ENCODE results near the gene MYO9B.
A peak's percentile ranks its signal among the peaks of the same experiment; 100 is the strongest.
"Not testable (repeated sequence)": the region's sequence is repeated elsewhere in the genome, so short reads cannot be mapped to it uniquely, and the experiment has no call there.

The MYO9B gene

GRCh38 chr19:17164639-17165038 lies 89.1 kb downstream of the MYO9B start:
- H3K4me3 ChIP-seq (ENCODE audit: low read depth, low read length), result no peak overlapping the region
- DNase-seq (ENCODE audit: low read depth), result no peak

GRCh38 chr19:17165715-17166114 lies 90.1 kb downstream of the MYO9B start:
- no peak overlapping the region for H3K4me3 ChIP-seq (ENCODE audit: low read depth, low read length)
- DNase-seq (ENCODE audit: low read depth), result no peak

DNA sequence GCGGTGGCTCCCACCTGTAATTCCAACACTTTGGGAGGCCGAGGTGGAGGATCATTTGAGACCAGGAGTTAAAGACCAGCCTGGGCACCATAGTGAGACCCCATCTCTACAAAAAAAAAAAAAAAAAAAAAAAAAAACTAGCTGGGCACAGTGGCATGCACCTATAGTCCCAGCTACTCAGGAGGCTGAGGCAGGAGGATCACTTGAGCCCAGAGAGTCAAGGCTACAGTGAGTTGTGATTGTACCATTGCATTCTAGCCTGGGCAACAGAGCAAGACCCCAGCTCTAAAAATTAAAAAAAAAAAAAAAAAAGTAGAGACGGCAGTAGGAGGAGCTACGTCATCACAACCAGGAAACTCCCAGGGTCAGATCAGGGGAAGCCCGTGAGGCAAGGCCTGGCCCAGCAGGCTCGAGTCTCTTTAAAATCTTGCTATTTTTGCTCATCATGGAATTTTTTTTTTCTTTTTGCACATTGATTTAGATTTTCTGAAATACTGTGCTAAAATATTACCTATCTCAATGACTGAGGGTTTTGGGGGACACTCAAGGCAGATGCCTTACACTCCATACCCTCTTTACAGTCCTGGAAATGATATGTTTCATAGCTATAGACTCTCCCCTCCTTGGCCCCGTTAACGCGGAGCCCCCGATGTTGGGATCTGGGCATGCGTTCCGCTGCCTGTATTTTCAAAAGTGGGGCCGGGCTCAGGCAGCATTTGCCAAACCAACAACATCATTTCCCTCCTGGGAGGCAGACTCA lies 95.1 kb downstream of the MYO9B start:
- H3K4me3 ChIP-seq (ENCODE audit: low read depth, low read length), result no peak overlapping the region
- DNase-seq (ENCODE audit: low read depth), result no peak

DNA sequence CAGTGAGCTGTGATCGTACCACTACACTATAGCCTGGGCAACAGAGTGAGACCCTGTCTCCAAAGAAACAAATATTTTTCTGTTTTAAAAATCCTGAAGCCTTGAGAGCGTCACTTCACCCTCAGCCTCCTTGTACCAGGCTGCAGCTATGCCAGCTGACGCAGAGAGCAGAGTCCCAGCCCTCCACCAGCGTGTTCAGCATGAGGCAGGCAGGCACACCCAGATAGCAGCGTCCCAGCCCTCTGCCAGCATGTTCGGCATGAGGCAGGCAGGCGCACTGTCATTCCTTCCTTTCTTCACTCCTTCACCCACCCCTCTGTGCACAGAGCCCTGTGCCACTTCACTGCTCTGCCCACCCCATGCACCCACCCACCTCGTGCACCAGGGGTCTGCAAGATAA lies 96.3 kb downstream of the MYO9B start:
- DNase-seq (ENCODE audit: low read depth), result no peak
- no peak overlapping the region for H3K4me3 ChIP-seq (ENCODE audit: low read depth, low read length)

DNA sequence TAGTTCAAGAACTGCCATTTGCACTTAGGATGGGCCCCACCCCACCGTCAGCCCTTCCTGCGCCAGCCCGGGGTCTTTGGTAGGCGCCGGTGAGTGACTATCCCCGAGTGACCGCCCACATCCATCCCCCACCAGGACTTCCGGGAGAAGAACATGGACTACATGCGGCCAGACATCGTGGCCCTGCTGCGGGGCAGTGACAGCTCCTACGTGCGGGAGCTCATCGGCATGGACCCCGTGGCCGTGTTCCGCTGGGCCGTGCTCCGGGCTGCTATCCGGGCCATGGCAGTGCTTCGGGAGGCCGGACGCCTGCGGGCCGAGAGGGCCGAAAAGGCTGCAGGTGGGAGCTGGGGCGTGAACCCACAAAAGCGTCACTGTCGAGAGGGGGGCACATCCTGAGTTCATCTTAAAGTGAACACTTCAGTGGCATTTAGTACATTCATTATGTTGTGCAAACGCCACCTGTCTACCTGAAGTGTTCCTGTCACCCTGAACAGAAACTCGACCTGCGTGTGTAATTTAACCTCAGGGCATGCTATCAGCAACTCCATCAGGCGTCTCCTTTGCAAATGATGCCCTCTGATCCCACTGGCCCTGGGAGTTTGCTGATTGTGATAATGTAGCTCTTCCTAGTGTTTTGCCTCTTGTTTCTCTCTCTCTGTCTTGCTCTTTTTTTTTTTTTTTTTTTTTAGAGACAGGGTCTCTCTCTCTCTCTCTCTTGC lies 97.2 kb downstream of the MYO9B start:
- no peak for DNase-seq (ENCODE audit: low read depth)
- H3K4me3 ChIP-seq (ENCODE audit: low read depth, low read length), result no peak overlapping the region

- H3K4me3 ChIP-seq (ENCODE audit: low read depth, low read length), result no peak overlapping the region
- DNase-seq (ENCODE audit: low read depth), result no peak
Observed at GRCh38 chr19:17178291-17178690, 102.7 kb downstream of the MYO9B start.

DNA sequence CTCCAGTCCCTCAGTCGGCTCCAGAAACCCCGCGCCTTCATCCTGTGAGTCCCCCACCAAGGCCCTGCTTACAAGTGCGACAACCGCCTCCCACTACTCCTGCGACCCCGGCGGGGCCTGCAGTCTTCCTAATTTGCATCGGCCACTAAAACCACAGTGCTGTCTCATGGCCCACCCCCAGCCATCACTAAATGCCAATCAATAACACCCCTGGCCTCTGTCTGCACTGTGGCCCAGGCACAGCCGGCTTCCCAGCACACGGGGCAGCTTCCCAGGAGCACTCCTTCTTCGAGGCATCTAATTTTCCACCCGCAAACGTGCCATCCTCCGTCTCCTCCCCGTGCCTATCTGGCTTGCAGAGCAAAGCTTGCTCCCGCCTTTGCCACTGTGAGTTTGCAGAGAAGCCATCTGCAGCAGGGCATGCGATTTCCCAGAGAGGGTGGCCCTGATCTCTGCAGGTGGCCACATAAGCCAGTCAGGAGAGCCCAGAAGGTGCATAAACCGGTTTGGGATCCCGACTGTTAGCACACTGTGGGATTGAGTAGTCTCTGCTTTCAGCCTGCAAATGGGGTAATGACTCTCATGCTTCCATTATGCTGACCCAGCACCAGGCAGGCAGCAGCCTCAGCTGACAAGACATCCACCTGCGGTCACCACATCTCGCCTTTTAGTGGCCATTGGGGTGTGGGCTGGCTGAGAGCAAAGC lies 105.6 kb downstream of the MYO9B start:
- H3K4me3 ChIP-seq (ENCODE audit: low read depth, low read length), result no peak overlapping the region
- DNase-seq (ENCODE audit: low read depth), result no peak

DNA sequence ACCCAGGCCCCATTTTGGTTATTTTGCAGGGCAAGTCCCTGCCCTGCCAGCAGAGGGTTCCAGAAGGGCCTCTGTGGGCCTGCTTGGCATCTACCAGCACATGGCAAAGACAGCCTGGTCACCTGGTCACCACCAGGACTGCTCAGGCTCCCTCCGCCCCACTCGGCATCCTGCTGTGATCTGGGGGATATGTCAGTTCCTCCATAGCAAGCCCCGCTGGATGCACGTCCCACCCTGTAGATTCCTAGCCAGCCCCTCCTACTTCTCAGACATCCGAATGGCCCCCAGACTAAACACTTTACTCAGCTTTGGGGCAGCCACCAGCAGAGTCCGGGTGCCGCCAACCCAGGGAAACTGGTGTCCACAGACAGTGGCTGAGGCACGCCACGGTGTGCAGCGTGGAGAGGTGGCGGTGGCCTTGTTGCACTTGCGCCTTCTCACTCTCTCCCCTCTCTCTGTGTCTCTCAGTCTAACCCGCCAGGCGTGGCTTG lies 107.7 kb downstream of the MYO9B start:
- DNase-seq (ENCODE audit: low read depth), result no peak
- H3K4me3 ChIP-seq (ENCODE audit: low read depth, low read length), result no peak overlapping the region

- peak; percentile 19 for DNase-seq (ENCODE audit: low read depth)
- H3K4me3 ChIP-seq (ENCODE audit: low read depth, low read length), result no peak overlapping the region
Observed at GRCh38 chr19:17183858-17184321, 108.3 kb downstream of the MYO9B start.

- no peak overlapping the region for H3K4me3 ChIP-seq (ENCODE audit: low read depth, low read length)
- no peak for DNase-seq (ENCODE audit: low read depth)
Observed at GRCh38 chr19:17184371-17184841, 108.8 kb downstream of the MYO9B start.

DNA sequence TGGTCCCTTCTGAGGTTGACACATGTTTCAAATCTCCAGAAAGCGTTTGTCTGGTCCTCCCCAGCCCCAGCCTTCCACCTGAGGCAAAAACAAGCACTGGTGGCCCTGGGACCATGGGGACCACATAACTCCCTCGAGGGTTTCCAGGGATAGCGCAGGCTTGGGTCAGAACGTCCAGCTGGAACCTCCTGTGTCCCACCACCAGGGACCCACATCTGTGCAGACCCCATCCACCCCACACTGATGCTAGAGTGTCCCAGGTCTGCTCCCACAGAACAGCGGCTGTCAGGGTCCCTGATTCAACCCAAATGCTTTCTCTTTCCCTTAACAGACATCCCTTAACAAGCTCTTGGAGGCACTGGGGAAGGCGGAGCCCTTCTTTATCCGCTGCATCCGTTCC lies 110.0 kb downstream of the MYO9B start:
- DNase-seq (ENCODE audit: low read depth), result no peak
- H3K4me3 ChIP-seq (ENCODE audit: low read depth, low read length), result no peak overlapping the region

- H3K4me3 ChIP-seq (ENCODE audit: low read depth, low read length); DNase-seq (ENCODE audit: low read depth): not testable (repeated sequence)
Observed at GRCh38 chr19:17191736-17192135, 116.2 kb downstream of the MYO9B start.

DNA sequence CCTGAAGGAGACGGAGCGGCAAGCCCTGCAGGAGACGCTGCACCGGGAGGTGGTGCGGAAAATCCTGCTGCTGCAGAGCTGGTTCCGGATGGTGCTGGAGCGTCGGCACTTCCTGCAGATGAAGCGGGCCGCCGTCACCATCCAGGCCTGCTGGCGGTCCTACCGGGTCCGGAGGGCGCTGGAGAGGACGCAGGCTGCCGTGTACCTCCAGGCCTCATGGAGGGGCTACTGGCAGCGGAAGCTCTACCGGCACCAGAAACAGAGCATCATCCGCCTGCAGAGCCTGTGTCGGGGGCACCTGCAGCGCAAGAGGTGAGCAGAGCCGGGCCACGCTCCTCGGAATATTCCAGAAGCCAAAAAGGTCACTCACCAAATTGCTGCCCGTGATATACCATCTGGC lies 117.2 kb downstream of the MYO9B start:
- no peak for DNase-seq (ENCODE audit: low read depth)
- no peak overlapping the region for H3K4me3 ChIP-seq (ENCODE audit: low read depth, low read length)

DNA sequence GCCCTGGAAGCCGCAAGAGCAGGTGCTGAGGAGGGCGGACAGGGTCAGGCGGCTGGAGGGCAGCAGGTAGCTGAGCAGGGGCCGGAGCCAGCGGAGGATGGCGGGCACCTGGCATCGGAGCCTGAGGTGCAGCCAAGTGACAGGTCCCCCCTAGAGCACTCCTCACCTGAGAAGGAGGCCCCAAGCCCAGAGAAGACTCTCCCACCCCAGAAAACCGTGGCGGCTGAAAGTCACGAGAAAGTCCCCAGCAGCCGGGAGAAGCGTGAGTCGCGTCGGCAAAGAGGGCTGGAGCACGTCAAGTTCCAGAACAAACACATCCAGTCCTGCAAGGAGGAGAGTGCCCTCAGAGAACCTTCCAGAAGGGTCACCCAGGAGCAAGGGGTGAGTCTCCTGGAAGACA lies 119.0 kb downstream of the MYO9B start:
- H3K4me3 ChIP-seq (ENCODE audit: low read depth, low read length), result no peak overlapping the region
- DNase-seq (ENCODE audit: low read depth), result no peak

DNA sequence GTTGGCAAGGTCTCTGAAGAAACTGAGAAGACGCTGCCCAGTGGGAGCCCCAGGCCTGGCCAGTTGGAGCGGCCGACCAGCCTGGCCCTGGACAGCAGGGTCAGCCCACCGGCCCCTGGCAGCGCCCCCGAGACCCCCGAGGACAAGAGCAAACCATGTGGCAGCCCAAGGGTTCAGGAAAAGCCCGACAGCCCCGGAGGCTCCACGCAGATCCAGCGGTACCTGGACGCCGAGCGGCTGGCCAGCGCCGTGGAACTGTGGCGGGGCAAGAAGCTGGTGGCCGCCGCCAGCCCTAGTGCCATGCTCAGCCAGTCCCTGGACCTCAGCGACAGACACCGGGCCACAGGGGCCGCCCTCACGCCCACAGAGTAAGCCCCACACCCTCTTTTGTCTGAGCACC lies 119.5 kb downstream of the MYO9B start:
- H3K4me3 ChIP-seq (ENCODE audit: low read depth, low read length), result no peak overlapping the region
- no peak for DNase-seq (ENCODE audit: low read depth)

- DNase-seq (ENCODE audit: low read depth), result no peak
Observed at GRCh38 chr19:17196610-17197009, 121.0 kb downstream of the MYO9B start.

GRCh38 chr19:17197666-17198065 lies 122.1 kb downstream of the MYO9B start:
- H3K4me3 ChIP-seq (ENCODE audit: low read depth, low read length), result no peak overlapping the region
- no peak for DNase-seq (ENCODE audit: low read depth)

More at GRCh38 chr19:17196610-17197009, 121.0 kb downstream of the MYO9B start:
- no peak overlapping the region for H3K4me3 ChIP-seq (ENCODE audit: low read depth, low read length)

DNA sequence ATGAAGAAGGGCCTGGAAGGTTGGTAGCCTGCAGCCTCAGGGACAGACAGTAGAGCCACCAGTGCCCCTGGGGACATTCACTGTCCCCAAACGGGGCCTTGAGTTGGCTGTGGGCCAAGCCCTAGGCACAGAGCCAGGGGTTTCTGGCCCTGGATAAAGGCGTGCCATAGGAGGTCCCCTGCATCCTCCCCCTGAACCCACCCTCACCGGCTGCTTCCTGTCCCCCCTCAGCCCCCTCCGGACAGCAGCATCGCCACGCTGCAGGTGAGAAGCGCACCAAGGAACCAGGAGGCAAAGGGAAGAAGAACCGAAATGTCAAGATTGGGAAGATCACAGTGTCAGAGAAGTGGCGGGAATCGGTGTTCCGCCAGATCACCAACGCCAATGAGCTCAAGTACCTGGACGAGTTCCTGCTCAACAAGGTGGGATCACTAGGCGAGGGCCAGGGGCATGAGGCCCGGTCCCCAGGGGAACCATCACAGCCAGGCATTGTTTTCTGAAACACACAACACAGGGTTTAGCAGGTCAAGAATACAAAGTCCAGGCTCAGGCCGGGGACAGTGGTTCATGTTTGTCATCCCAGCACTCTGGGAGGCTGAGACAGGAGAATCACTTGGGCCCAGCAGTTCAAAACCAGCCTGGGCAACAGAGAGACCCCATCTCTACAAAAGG lies 125.0 kb downstream of the MYO9B start:
- DNase-seq (ENCODE audit: low read depth), result no peak
- H3K4me3 ChIP-seq (ENCODE audit: low read depth, low read length), result no peak overlapping the region

- DNase-seq (ENCODE audit: low read depth), result no peak
- no peak overlapping the region for H3K4me3 ChIP-seq (ENCODE audit: low read depth, low read length)
Observed at GRCh38 chr19:17202249-17202648, 126.7 kb downstream of the MYO9B start.

DNA sequence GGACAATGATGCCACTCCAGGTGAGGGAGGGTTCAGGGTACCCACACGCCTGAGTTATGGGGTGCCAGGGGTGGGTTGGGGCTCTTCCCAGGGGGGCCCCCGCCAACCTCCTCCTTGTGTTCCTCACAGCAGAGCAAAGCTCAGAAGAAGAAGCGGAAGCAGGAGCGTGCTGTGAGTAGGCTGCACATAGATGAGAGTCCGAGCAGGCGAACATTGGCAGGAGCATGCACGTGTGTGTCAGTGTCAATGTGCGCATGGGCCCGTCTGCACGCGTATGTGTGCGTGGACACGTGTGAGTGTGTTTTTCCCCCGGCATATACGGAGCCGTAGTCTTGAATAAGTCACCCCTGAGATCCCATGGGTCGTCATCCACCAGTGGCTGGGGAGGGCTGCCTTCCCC lies 127.1 kb downstream of the MYO9B start:
- no peak for DNase-seq (ENCODE audit: low read depth)
- H3K4me3 ChIP-seq (ENCODE audit: low read depth, low read length), result no peak overlapping the region
